GM23338 (cell line): ENCODE data around the gene PLD5.

Source experiments
- CREB1 ChIP-seq: fragments of 250-450 bp; sonication (Bioruptor Pico); IDR thresholded peaks from 2 replicates; pipeline ENCODE4 v1.5.0; 2020; ENCODE audit warnings: low read depth, mild to moderate bottlenecking, moderate library complexity
- EZH2 ChIP-seq: fragments of 200-600 bp; sonication (generic); IDR thresholded peaks from one replicate; pipeline ENCODE4 v1.8.0; 2017; ENCODE audit warnings: antibody characterized with exemption, mild to moderate bottlenecking, low read depth; ENCODE audit not compliant: unreplicated experiment
- EZH2phosphoT487 ChIP-seq: fragments of 200-600 bp; sonication (generic); IDR thresholded peaks from one replicate; pipeline ENCODE4 v1.8.1; 2018; ENCODE audit warnings: antibody characterized with exemption; ENCODE audit not compliant: unreplicated experiment
- JUNB ChIP-seq: IDR thresholded peaks from one replicate; pipeline ENCODE4 v1.6.1; 2016; ENCODE audit warnings: antibody characterized with exemption; ENCODE audit not compliant: unreplicated experiment
- POLR2AphosphoS5 ChIP-seq: IDR thresholded peaks from 2 replicates; pipeline ENCODE4 v1.6.1; 2016; ENCODE audit warnings: antibody characterized with exemption, low read depth
- ZNF114 ChIP-seq: fragments of 250-450 bp; sonication (Bioruptor Pico); IDR thresholded peaks from 2 replicates; pipeline ENCODE4 v1.5.0; 2020; ENCODE audit warnings: mild to moderate bottlenecking, moderate library complexity
- ZNF331 ChIP-seq: fragments of 250-450 bp; sonication (Bioruptor Pico); IDR thresholded peaks from 2 replicates; pipeline ENCODE4 v1.5.0; 2020; ENCODE audit warnings: low read depth, mild to moderate bottlenecking, moderate library complexity
- TF ChIP-seq, protein P1 (sequence below), 2 experiments: fragments of 200-600 bp in 1 of 2; sonication (generic) in 1 of 2; conservative IDR thresholded peaks; 2 replicates each; pipeline versions ENCODE4 v1.5.1 to v1.6.1; 2016 to 2017; ENCODE audit warnings: antibody characterized with exemption in 2 of 2, low read depth in 2 of 2, mild to moderate bottlenecking in 2 of 2, moderate library complexity in 1 of 2
- TF ChIP-seq, protein P2 (sequence below): IDR thresholded peaks from 2 replicates; pipeline ENCODE4 v1.6.1; 2016; ENCODE audit warnings: antibody characterized with exemption
- TF ChIP-seq, protein P3 (sequence below): IDR thresholded peaks from one replicate; pipeline ENCODE4 v1.6.1; 2018; ENCODE audit warnings: antibody characterized with exemption; ENCODE audit not compliant: unreplicated experiment

DNA sequence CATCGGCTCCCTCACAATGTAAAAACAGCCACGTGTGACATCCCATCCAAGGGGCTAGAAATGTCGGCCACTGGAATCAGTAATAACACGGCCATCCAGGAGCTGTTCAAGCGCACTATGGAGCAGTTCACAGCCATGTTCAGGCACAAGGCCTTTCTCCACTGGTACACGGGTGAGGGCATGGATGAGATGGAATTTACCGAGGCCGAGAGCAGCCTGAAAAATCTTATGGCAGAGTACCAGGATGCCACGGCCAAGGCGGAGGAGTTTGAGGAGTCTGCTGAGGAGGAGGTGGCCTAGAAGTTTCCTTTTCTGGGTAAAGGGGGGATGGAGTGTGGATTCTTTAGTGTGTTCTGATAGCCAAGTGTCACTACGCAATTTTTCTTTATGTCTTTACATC, 464.5 kb downstream of the PLD5 start:
- no peak for TF ChIP-seq JUNB
- no peak for TF ChIP-seq POLR2AphosphoS5
- TF ChIP-seq, protein P1, sequence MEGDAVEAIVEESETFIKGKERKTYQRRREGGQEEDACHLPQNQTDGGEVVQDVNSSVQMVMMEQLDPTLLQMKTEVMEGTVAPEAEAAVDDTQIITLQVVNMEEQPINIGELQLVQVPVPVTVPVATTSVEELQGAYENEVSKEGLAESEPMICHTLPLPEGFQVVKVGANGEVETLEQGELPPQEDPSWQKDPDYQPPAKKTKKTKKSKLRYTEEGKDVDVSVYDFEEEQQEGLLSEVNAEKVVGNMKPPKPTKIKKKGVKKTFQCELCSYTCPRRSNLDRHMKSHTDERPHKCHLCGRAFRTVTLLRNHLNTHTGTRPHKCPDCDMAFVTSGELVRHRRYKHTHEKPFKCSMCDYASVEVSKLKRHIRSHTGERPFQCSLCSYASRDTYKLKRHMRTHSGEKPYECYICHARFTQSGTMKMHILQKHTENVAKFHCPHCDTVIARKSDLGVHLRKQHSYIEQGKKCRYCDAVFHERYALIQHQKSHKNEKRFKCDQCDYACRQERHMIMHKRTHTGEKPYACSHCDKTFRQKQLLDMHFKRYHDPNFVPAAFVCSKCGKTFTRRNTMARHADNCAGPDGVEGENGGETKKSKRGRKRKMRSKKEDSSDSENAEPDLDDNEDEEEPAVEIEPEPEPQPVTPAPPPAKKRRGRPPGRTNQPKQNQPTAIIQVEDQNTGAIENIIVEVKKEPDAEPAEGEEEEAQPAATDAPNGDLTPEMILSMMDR (conservative IDR thresholded peaks at IDR 0.05; ENCODE audit: low read depth in 2 of 2), result no peak
- TF ChIP-seq, protein P2, sequence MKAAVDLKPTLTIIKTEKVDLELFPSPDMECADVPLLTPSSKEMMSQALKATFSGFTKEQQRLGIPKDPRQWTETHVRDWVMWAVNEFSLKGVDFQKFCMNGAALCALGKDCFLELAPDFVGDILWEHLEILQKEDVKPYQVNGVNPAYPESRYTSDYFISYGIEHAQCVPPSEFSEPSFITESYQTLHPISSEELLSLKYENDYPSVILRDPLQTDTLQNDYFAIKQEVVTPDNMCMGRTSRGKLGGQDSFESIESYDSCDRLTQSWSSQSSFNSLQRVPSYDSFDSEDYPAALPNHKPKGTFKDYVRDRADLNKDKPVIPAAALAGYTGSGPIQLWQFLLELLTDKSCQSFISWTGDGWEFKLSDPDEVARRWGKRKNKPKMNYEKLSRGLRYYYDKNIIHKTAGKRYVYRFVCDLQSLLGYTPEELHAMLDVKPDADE, result no peak
- TF ChIP-seq EZH2, result no peak
- no peak for TF ChIP-seq ZNF331 (CRISPR knock-in tag)
- TF ChIP-seq EZH2phosphoT487, result no peak
- no peak for TF ChIP-seq ZNF114
- TF ChIP-seq, protein P3, sequence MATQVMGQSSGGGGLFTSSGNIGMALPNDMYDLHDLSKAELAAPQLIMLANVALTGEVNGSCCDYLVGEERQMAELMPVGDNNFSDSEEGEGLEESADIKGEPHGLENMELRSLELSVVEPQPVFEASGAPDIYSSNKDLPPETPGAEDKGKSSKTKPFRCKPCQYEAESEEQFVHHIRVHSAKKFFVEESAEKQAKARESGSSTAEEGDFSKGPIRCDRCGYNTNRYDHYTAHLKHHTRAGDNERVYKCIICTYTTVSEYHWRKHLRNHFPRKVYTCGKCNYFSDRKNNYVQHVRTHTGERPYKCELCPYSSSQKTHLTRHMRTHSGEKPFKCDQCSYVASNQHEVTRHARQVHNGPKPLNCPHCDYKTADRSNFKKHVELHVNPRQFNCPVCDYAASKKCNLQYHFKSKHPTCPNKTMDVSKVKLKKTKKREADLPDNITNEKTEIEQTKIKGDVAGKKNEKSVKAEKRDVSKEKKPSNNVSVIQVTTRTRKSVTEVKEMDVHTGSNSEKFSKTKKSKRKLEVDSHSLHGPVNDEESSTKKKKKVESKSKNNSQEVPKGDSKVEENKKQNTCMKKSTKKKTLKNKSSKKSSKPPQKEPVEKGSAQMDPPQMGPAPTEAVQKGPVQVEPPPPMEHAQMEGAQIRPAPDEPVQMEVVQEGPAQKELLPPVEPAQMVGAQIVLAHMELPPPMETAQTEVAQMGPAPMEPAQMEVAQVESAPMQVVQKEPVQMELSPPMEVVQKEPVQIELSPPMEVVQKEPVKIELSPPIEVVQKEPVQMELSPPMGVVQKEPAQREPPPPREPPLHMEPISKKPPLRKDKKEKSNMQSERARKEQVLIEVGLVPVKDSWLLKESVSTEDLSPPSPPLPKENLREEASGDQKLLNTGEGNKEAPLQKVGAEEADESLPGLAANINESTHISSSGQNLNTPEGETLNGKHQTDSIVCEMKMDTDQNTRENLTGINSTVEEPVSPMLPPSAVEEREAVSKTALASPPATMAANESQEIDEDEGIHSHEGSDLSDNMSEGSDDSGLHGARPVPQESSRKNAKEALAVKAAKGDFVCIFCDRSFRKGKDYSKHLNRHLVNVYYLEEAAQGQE, result no peak
- no peak for TF ChIP-seq CREB1
